Neural progenitor cell (in vitro differentiated cells): ENCODE measurements around the gene COX20.

ENCODE experiments used
- EZH2 ChIP-seq: fragments of 200-600 bp; sonication (generic); IDR thresholded peaks from 2 replicates; pipeline ENCODE4 v1.6.1; 2017; ENCODE audit warnings: antibody characterized with exemption, mild to moderate bottlenecking, moderate library complexity
- EZH2phosphoT487 ChIP-seq: fragments of 200-600 bp; sonication (generic); IDR thresholded peaks from 2 replicates; pipeline ENCODE4 v1.6.1; 2017; ENCODE audit warnings: antibody characterized with exemption
- TF ChIP-seq, protein P1 (sequence below): fragments of 200-600 bp; sonication (generic); IDR thresholded peaks from 2 replicates; pipeline ENCODE4 v1.5.1; 2017; ENCODE audit warnings: antibody characterized with exemption, mild to moderate bottlenecking

DNA sequence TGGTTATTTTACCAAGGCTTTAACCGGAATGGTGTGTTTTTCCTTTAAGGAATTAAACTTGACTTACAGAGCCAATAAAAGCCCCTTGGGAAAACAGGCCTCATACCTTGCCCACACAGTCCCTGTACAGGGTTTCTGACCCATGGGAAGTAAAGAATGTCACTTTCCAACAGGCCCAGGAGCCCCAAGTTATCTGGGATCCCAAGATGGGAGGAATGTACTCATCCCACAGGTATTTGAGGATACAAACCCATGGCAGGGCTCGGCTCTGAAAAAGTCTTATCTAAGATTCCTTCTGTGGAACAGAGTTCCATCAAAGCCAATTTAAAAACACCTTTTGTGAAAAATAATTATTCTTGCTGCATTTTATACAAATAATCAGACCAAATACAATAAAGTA lies 15.3 kb upstream of the COX20 start:
- TF ChIP-seq, protein P1, sequence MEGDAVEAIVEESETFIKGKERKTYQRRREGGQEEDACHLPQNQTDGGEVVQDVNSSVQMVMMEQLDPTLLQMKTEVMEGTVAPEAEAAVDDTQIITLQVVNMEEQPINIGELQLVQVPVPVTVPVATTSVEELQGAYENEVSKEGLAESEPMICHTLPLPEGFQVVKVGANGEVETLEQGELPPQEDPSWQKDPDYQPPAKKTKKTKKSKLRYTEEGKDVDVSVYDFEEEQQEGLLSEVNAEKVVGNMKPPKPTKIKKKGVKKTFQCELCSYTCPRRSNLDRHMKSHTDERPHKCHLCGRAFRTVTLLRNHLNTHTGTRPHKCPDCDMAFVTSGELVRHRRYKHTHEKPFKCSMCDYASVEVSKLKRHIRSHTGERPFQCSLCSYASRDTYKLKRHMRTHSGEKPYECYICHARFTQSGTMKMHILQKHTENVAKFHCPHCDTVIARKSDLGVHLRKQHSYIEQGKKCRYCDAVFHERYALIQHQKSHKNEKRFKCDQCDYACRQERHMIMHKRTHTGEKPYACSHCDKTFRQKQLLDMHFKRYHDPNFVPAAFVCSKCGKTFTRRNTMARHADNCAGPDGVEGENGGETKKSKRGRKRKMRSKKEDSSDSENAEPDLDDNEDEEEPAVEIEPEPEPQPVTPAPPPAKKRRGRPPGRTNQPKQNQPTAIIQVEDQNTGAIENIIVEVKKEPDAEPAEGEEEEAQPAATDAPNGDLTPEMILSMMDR = no peak
- TF ChIP-seq EZH2 (no peak), EZH2phosphoT487 (no peak)
